ENCODE data around the gene CRELD2. TPM values are rescaled to one million over a fixed set of nuclear protein-coding genes. Genes with fewer than 3 reads are reported as not detected.

Gene CRELD2
- total and polyA plus RNA-seq, 2 experiments from 2014 or later = 35.7 to 47.7 TPM

DNA sequence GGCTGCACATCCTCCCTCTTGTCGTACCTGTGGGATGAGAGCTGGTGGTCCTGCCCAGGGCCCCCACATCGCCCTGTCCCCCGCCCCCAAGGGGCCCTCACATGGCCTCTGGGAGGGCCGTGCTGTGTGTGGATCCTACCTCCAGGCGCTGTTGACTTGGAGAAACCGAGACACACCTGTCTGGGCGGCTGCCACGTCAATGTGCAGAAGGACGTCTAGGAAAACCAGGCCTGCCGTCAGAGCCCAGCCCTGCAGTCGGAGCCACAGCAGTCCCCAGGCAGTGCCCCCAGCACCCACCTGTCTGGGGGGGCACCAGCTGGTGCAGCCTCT lies 14.4 kb upstream of the CRELD2 start:
- H3K36me3 Mint-ChIP-seq (ENCODE audit: low read depth) = peaks cover 59% of the 10 kb centered on the region

More for the DNA sequence above, 14.4 kb upstream of the CRELD2 start:
- TF ChIP-seq, protein P1, sequence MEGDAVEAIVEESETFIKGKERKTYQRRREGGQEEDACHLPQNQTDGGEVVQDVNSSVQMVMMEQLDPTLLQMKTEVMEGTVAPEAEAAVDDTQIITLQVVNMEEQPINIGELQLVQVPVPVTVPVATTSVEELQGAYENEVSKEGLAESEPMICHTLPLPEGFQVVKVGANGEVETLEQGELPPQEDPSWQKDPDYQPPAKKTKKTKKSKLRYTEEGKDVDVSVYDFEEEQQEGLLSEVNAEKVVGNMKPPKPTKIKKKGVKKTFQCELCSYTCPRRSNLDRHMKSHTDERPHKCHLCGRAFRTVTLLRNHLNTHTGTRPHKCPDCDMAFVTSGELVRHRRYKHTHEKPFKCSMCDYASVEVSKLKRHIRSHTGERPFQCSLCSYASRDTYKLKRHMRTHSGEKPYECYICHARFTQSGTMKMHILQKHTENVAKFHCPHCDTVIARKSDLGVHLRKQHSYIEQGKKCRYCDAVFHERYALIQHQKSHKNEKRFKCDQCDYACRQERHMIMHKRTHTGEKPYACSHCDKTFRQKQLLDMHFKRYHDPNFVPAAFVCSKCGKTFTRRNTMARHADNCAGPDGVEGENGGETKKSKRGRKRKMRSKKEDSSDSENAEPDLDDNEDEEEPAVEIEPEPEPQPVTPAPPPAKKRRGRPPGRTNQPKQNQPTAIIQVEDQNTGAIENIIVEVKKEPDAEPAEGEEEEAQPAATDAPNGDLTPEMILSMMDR (conservative IDR thresholded peaks at IDR 0.05; ENCODE audit: low read depth in 2 of 2) = no peak
- TF ChIP-seq CREB1 (CRISPR knock-in tag; IDR thresholded peaks at IDR 0.05; ENCODE audit: low read depth) = no peak
- TF ChIP-seq STAT1 (IDR thresholded peaks at IDR 0.05; ENCODE audit: unreplicated experiment) = no peak
- TF ChIP-seq JUNB (IDR thresholded peaks at IDR 0.05; ENCODE audit: unreplicated experiment) = no peak
- TF ChIP-seq EZH2phosphoT487 (IDR thresholded peaks at IDR 0.05; ENCODE audit: unreplicated experiment) = no peak
- TF ChIP-seq NANOG (IDR thresholded peaks at IDR 0.05; ENCODE audit: borderline replicate concordance) = no peak
- TF ChIP-seq, protein P2, sequence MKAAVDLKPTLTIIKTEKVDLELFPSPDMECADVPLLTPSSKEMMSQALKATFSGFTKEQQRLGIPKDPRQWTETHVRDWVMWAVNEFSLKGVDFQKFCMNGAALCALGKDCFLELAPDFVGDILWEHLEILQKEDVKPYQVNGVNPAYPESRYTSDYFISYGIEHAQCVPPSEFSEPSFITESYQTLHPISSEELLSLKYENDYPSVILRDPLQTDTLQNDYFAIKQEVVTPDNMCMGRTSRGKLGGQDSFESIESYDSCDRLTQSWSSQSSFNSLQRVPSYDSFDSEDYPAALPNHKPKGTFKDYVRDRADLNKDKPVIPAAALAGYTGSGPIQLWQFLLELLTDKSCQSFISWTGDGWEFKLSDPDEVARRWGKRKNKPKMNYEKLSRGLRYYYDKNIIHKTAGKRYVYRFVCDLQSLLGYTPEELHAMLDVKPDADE (IDR thresholded peaks at IDR 0.05) = no peak
- TF ChIP-seq POLR2AphosphoS5 (IDR thresholded peaks at IDR 0.05; ENCODE audit: low read depth) = no peak
- TF ChIP-seq EZH2 (IDR thresholded peaks at IDR 0.05; ENCODE audit: low read depth, unreplicated experiment) = no peak
- TF ChIP-seq ZNF114 (CRISPR knock-in tag; IDR thresholded peaks at IDR 0.05) = no peak
- TF ChIP-seq ZNF331 (CRISPR knock-in tag; IDR thresholded peaks at IDR 0.05; ENCODE audit: low read depth) = no peak
- TF ChIP-seq, protein P3, sequence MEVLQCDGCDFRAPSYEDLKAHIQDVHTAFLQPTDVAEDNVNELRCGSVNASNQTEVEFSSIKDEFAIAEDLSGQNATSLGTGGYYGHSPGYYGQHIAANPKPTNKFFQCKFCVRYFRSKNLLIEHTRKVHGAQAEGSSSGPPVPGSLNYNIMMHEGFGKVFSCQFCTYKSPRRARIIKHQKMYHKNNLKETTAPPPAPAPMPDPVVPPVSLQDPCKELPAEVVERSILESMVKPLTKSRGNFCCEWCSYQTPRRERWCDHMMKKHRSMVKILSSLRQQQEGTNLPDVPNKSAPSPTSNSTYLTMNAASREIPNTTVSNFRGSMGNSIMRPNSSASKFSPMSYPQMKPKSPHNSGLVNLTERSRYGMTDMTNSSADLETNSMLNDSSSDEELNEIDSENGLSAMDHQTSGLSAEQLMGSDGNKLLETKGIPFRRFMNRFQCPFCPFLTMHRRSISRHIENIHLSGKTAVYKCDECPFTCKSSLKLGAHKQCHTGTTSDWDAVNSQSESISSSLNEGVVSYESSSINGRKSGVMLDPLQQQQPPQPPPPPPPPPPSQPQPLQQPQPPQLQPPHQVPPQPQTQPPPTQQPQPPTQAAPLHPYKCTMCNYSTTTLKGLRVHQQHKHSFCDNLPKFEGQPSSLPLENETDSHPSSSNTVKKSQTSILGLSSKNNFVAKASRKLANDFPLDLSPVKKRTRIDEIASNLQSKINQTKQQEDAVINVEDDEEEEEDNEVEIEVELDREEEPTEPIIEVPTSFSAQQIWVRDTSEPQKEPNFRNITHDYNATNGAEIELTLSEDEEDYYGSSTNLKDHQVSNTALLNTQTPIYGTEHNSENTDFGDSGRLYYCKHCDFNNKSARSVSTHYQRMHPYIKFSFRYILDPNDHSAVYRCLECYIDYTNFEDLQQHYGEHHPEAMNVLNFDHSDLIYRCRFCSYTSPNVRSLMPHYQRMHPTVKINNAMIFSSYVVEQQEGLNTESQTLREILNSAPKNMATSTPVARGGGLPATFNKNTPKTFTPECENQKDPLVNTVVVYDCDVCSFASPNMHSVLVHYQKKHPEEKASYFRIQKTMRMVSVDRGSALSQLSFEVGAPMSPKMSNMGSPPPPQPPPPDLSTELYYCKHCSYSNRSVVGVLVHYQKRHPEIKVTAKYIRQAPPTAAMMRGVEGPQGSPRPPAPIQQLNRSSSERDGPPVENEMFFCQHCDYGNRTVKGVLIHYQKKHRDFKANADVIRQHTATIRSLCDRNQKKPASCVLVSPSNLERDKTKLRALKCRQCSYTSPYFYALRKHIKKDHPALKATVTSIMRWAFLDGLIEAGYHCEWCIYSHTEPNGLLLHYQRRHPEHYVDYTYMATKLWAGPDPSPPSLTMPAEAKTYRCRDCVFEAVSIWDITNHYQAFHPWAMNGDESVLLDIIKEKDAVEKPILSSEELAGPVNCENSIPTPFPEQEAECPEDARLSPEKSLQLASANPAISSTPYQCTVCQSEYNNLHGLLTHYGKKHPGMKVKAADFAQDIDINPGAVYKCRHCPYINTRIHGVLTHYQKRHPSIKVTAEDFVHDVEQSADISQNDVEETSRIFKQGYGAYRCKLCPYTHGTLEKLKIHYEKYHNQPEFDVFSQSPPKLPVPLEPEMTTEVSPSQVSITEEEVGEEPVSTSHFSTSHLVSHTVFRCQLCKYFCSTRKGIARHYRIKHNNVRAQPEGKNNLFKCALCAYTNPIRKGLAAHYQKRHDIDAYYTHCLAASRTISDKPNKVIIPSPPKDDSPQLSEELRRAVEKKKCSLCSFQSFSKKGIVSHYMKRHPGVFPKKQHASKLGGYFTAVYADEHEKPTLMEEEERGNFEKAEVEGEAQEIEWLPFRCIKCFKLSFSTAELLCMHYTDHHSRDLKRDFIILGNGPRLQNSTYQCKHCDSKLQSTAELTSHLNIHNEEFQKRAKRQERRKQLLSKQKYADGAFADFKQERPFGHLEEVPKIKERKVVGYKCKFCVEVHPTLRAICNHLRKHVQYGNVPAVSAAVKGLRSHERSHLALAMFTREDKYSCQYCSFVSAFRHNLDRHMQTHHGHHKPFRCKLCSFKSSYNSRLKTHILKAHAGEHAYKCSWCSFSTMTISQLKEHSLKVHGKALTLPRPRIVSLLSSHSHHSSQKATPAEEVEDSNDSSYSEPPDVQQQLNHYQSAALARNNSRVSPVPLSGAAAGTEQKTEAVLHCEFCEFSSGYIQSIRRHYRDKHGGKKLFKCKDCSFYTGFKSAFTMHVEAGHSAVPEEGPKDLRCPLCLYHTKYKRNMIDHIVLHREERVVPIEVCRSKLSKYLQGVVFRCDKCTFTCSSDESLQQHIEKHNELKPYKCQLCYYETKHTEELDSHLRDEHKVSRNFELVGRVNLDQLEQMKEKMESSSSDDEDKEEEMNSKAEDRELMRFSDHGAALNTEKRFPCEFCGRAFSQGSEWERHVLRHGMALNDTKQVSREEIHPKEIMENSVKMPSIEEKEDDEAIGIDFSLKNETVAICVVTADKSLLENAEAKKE (CRISPR knock-in tag; IDR thresholded peaks at IDR 0.05) = no peak
- H3K27ac ChIP-seq (ENCODE audit: low read depth) = no peak overlapping the region
- H3K36me3 ChIP-seq (ENCODE audit: insufficient read depth) = no peaks in the 10 kb centered on the region
- ATAC-seq = no peak
- no peak overlapping the region for H3K4me3 ChIP-seq
- H3K4me1 Mint-ChIP-seq = 0 out of 3 replicates have a peak, but pooled peaks cover 3% of the 10 kb centered on the region
- no peaks in the 10 kb centered on the region for H3K9me2 ChIP-seq (ENCODE audit: insufficient read depth)
- H3K4me3 Mint-ChIP-seq = no peak overlapping the region
- no peak overlapping the region for H3K4me2 ChIP-seq
- DNase-seq (ENCODE audit: low spot score) = no peak
- no peaks in the 10 kb centered on the region for H4K20me1 ChIP-seq (replicated peaks; ENCODE audit: insufficient read depth)
- H3K27me3 Mint-ChIP-seq (ENCODE audit: insufficient read depth, low read depth, poor library complexity) = peaks cover 18% of the 10 kb centered on the region
- peaks cover 16% of the 10 kb centered on the region for H3K9me3 Mint-ChIP-seq
- H3K4me1 ChIP-seq (ENCODE audit: insufficient read depth) = no peaks in the 10 kb centered on the region
- no peak overlapping the region for H2AFZ ChIP-seq
- peaks cover 21% of the 10 kb centered on the region for H3F3A ChIP-seq (replicated peaks; ENCODE audit: low read depth)
- H3K79me2 ChIP-seq (replicated peaks; ENCODE audit: insufficient read depth) = no peaks in the 10 kb centered on the region
- H3K27ac Mint-ChIP-seq = no peak overlapping the region
- H3K27me3 ChIP-seq (ENCODE audit: insufficient read depth) = no peaks in the 10 kb centered on the region

All from GM23338 (cell line).